Activated naive CD4-positive, alpha-beta T cell treated with anti-CD3 and anti-CD28 coated beads for 36 hours (primary cell): ENCODE data around the gene CPA1. TPM values are rescaled to one million over a fixed set of nuclear protein-coding genes. Genes with fewer than 3 reads are reported as not detected.
A peak's percentile ranks its signal among the peaks of the same experiment; 100 is the strongest.

ENCODE experiments used
- CTCF ChIA-PET: fragments of 350-600 bp; sonication (Branson Sonifier 250); formaldehyde crosslinking; loops from one replicate; lab custom pipeline; 2021; ENCODE audit warnings: antibody characterized with exemption; lab: Charles Lee
- DNase-seq: peaks from one replicate; pipeline ENCODE4 v3.0.0-alpha.2; 2020
- H3K27ac Mint-ChIP-seq: one replicate; pipeline ENCODE4 v1.8.0; 2021; ENCODE audit warnings: mild to moderate bottlenecking, mixed read lengths
- H3K27me3 Mint-ChIP-seq: one replicate; pipeline ENCODE4 v1.8.0; 2021; ENCODE audit warnings: low read depth, mixed read lengths
- H3K36me3 Mint-ChIP-seq: one replicate; pipeline ENCODE4 v1.8.0; 2021; ENCODE audit warnings: low read depth, mixed read lengths
- H3K4me1 Mint-ChIP-seq: one replicate; pipeline ENCODE4 v1.8.0; 2021; ENCODE audit warnings: low read depth, mixed read lengths
- H3K4me3 Mint-ChIP-seq: one replicate; pipeline ENCODE4 v1.8.0; 2021; ENCODE audit warnings: mild to moderate bottlenecking, moderate library complexity, mixed read lengths
- H3K9me3 Mint-ChIP-seq: one replicate; pipeline ENCODE4 v1.8.0; 2021; ENCODE audit warnings: mixed read lengths
- intact Hi-C: fragments of 100-400 bp; cut with micrococcal nuclease; formaldehyde crosslinking; loops from one replicate; pipeline ENCODE4 v1.15.1; 2023
- total RNA-seq, 2 experiments: library from RNA; stranded (reverse); gene quantifications; one replicate each; pipeline ENCODE4 v1.2.3, GENCODE V29; 2021

CPA1 gene
- total RNA-seq, 2 experiments from 2014 or later, result not detected

- CTCF ChIA-PET, result no interaction called here
- DNase-seq, result no peak
- intact Hi-C loops, result no loop called here
- Mint-ChIP-seq H3K27me3 (no peaks in the 10 kb centered on the region), H3K36me3 (peaks cover 8% of the 10 kb centered on the region), H3K4me3 (no peak overlapping the region), H3K9me3 (no peaks in the 10 kb centered on the region), H3K4me1 (peaks cover 24% of the 10 kb centered on the region), H3K27ac (no peak overlapping the region)
These were observed 29.4 kb downstream of the CPA1 start for GRCh38 chr7:130409712-130410072.

DNA sequence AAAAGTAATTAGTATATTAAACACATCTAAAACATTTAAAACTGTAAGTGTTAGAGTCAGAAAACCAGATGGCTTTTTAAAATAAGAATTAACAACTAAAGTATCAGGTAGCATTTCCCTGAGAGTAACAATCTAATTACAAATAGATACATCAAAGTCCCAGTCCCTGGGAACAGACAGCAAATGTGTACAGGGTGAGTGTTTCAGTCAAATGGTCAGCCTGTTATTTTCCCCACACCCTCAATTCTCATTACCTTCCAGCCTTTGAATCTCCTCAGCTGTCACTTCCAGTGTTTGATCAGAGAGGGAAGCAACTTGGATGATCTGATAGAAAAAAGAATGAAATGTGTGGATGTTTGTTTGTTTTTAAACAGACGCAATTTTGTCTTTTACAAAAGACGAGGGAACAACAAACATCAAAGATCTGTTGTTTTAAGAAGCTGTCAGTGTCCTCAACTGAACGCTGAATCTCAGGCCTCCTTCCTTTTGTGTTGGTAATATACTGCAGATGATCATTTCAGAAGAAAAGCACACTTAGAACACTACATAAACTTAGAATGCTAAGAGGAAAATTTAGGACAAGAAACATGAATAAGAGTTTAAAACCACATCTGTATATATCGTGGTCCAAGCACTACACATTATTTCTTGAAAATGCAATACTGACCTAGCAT, 30.7 kb downstream of the CPA1 start:
- intact Hi-C loops, result no loop called here

DNA sequence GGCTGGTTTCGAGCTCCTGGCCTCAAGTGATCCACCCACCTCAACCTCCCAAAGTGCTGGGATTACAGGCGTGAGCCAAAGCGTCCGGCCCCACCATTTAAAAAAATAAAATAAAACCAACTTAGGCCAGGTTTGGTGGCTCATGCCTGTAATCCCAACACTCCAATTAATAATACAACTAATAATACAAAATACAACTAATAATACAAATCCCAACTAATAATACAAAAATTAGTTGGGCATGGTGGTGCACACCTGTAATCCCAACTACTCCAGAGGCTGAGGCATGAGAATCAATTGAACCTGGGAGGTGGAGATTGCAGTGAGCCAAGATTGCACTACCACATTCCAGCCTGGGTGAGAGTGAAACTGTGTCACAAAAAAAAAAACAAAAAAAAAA, 32.9 kb downstream of the CPA1 start:
- CTCF ChIA-PET, result interaction anchor here (0.6 kb wide), 1 partner anchor 419 kb away, joined by 3 read pairs; no protein-coding TSS in a partner anchor
- intact Hi-C loops, result no loop called here

More for the DNA sequence above, 30.7 kb downstream of the CPA1 start:
- peaks cover 36% of the 10 kb centered on the region for H3K4me1 Mint-ChIP-seq
- no peak overlapping the region for H3K27ac Mint-ChIP-seq
- no peaks in the 10 kb centered on the region for H3K27me3 Mint-ChIP-seq
- no peaks in the 10 kb centered on the region for H3K9me3 Mint-ChIP-seq
- no peak overlapping the region for H3K4me3 Mint-ChIP-seq
- H3K36me3 Mint-ChIP-seq, result peaks cover 8% of the 10 kb centered on the region
- no peak for DNase-seq
- CTCF ChIA-PET, result interaction anchor here (0.6 kb wide), 1 partner anchor 157 kb away, joined by 3 read pairs; no protein-coding TSS in a partner anchor

DNA sequence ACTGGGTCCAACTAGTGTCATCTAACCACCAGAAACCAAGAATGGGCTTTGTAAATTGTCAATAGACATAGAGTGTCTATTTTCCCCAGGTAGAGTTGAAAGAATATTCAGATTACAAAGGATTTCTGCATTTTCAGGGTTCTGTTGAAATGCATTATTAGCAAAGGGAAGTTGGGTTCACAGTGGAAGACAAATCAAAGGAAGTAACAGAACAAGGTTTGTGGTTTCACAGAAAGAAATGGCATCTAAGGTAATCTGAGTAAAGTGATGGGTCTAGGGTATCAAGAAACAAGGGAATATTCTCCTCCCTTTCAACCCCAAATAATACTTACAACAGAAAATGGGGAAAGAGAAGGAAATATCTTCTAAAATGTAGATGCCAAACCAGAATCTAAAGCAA, 34.7 kb downstream of the CPA1 start:
- Mint-ChIP-seq H3K4me3 (no peak overlapping the region), H3K4me1 (peaks cover 72% of the 10 kb centered on the region), H3K27ac (no peak overlapping the region), H3K27me3 (no peaks in the 10 kb centered on the region), H3K9me3 (no peaks in the 10 kb centered on the region), H3K36me3 (peaks cover 3% of the 10 kb centered on the region)
- CTCF ChIA-PET, result no interaction called here
- no peak for DNase-seq
- intact Hi-C loops, result loop anchor here (2.0 kb wide), 1 partner anchor 20 kb away; no protein-coding TSS in a partner anchor

More for the DNA sequence above, 32.9 kb downstream of the CPA1 start:
- Mint-ChIP-seq H3K4me1 (peaks cover 57% of the 10 kb centered on the region), H3K9me3 (no peaks in the 10 kb centered on the region), H3K27me3 (no peaks in the 10 kb centered on the region), H3K4me3 (no peak overlapping the region), H3K36me3 (peaks cover 8% of the 10 kb centered on the region), H3K27ac (no peak overlapping the region)
- DNase-seq, result no peak

DNA sequence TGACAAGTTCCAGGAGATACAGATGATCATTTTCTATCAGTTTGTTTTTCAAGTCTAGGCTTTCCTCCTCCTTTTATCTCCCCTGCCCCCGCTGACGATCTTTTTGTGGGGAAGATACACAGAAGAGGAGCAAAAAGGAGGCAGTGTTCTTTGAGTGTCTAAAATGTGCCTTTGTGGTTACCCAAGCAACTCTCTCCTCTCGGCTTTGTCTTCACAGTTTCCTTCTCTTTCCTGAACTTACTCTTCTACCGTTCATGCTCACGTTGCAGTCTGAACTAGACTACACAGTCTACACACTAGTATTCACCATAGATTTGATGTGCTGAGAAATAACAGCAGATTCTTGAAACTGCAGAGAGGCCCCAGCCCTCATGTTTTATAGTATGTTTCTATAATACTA, 36.9 kb downstream of the CPA1 start:
- Mint-ChIP-seq H3K36me3 (no peaks in the 10 kb centered on the region), H3K27ac (peak overlapping the region; percentile 85), H3K4me3 (peak overlapping the region; percentile 56), H3K27me3 (no peaks in the 10 kb centered on the region), H3K9me3 (no peaks in the 10 kb centered on the region), H3K4me1 (peaks cover 78% of the 10 kb centered on the region)
- intact Hi-C loops, result loop anchor here (1.0 kb wide), 1 partner anchor 140 kb away; no protein-coding TSS in a partner anchor
- CTCF ChIA-PET, result interaction anchor here (0.8 to 1.6 kb wide), 3 partner anchors 14 to 341 kb away, joined by 3 to 4 read pairs (median 3); no protein-coding TSS in a partner anchor
- peak; percentile 52 for DNase-seq

DNA sequence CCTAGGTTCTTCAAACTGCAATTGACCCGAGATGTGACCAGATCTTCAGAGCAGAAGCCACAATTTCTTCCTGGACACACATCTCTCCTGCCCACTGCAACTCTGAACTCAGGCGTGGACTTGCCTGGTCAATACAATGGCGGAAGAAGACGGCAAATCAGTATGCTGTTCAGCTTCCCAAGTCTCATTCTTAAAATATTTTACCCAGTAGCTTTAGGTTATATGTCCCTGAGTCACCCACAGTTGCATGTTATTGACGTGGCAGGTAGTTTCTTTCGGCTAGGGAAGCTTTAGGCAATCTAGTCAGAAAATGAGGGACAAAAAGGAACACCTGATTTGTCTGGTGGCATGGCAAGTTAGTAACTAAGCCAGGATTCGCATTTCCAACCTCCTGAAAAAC, 38.0 kb downstream of the CPA1 start:
- CTCF ChIA-PET, result interaction anchor here (0.6 kb wide), 1 partner anchor 145 kb away, joined by 6 read pairs; no protein-coding TSS in a partner anchor
- no peaks in the 10 kb centered on the region for H3K9me3 Mint-ChIP-seq
- peak overlapping the region; percentile 85 for H3K27ac Mint-ChIP-seq
- peaks cover 82% of the 10 kb centered on the region for H3K4me1 Mint-ChIP-seq
- H3K36me3 Mint-ChIP-seq, result no peaks in the 10 kb centered on the region
- intact Hi-C loops, result no loop called here
- no peak for DNase-seq
- no peak overlapping the region for H3K4me3 Mint-ChIP-seq
- no peaks in the 10 kb centered on the region for H3K27me3 Mint-ChIP-seq

DNA sequence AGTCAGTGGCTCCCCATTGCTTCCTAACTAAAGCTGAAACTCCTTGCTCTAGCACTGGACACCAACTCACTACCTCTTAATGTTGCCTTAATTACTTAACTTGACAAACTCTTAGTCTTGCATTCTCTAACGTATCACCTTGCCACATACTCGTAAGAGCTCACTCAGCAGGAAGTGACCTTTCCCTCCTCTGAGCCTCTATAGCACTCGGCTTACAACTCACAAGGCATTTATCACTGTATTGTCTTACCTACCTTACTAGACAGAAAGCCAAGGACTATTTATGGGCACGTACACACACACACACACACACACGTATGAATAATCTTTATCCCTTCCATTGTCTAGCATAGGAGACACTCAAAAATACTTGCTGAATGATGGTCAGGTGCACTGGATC, 39.4 kb downstream of the CPA1 start:
- intact Hi-C loops, result loop anchor here (1.0 to 10.0 kb wide), 3 partner anchors 22 to 815 kb away; partner anchors contain the start of gene CEP41
- Mint-ChIP-seq H3K4me3 (peak overlapping the region; percentile 19), H3K27ac (peak overlapping the region; percentile 68), H3K4me1 (peaks cover 75% of the 10 kb centered on the region), H3K9me3 (no peaks in the 10 kb centered on the region), H3K36me3 (no peaks in the 10 kb centered on the region), H3K27me3 (no peaks in the 10 kb centered on the region)
- DNase-seq, result peak; percentile 52
- CTCF ChIA-PET, result interaction anchor here (1.0 kb wide), 1 partner anchor 348 kb away, joined by 3 read pairs; no protein-coding TSS in a partner anchor

DNA sequence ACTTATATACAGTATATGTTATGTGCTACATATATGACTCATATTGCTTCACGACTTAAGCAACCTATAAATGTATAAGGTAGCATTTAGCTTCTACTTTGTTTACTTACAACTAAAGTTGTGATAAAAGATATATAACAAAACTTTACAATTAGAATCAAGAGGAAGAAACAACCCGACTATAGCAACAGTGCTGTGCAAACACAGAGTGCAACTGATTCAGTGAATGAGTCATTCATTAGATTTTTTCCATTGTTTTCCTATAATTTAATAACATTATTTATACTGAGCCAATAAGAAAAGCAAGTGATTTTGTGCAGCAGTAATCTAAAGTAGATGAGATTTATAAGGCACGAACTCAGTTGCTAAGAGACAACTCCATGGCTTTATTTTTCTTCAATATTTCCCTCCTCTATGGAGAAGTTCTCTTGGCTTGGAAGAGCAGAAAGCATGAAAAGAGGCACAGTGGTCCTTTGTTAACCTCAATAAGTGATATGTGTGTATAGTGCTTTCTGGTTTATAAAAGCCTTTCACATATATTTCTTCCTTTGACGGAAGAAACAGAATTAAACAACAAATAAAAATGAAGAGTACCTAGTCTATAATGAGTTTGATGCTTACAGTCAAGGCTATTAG, 40.8 kb downstream of the CPA1 start:
- intact Hi-C loops, result loop anchor here (5.0 to 10.0 kb wide), 2 partner anchors 536 to 814 kb away; no protein-coding TSS in a partner anchor
- Mint-ChIP-seq H3K27me3 (no peaks in the 10 kb centered on the region), H3K4me1 (peaks cover 75% of the 10 kb centered on the region), H3K4me3 (peak overlapping the region; percentile 6), H3K27ac (no peak overlapping the region), H3K9me3 (no peaks in the 10 kb centered on the region), H3K36me3 (no peaks in the 10 kb centered on the region)
- CTCF ChIA-PET, result no interaction called here
- DNase-seq, result no peak

DNA sequence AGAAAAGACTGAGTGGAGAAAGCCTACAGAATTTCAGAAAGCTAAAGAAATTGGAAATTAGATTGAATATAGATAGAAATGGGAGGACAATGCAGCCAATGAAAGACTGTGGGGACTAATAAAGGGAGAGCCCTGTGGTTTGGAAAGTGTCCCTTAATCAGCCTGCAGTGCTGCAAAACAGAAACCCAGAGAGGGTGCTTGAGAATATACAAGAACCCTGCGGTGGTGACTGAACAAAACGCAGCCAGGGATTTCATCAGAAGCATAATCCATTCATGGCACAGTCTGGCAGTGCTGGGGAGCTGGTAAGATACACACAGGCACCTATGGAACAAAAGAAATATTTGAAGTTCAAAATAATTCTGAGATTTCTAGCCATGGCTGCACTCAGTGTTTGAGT, 41.4 kb downstream of the CPA1 start:
- Mint-ChIP-seq H3K4me3 (peak overlapping the region; percentile 23), H3K27ac (peak overlapping the region; percentile 78)

DNA sequence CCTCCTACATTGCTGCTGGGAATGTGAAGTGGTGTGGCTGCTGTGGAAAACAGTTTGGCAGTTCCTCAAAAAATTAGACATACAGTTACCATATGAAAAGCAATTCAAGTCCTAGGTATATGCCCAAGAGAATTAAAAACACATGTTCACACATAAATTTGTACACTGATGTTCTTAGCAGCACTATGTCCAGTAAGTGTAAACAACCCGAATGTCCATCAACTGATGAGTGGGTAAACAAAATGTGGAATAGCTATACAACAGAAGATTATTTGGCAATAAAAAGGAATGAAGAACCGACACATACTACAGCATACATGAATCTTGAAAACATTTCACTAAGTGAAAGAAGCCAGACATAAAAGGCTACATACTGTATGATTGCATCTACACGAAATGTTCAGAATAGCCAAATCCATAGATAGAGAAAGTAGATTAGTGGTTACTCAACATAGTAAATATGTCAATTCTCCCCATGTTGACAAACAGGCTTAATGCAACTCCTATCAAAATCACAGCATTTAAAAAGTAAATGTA, 43.3 kb downstream of the CPA1 start:
- DNase-seq, result no peak
- intact Hi-C loops, result loop anchor here (5.0 to 10.0 kb wide), 2 partner anchors 534 to 811 kb away; no protein-coding TSS in a partner anchor
- no peak overlapping the region for H3K27ac Mint-ChIP-seq
- no peaks in the 10 kb centered on the region for H3K9me3 Mint-ChIP-seq
- peaks cover 63% of the 10 kb centered on the region for H3K4me1 Mint-ChIP-seq
- no peaks in the 10 kb centered on the region for H3K27me3 Mint-ChIP-seq
- H3K36me3 Mint-ChIP-seq, result peaks cover 2% of the 10 kb centered on the region
- CTCF ChIA-PET, result interaction anchor here (0.6 to 2.0 kb wide), 2 partner anchors 14 to 18 kb away, joined by 3 to 5 read pairs; partner anchors contain the start of gene CEP41
- H3K4me3 Mint-ChIP-seq, result no peak overlapping the region

More for the DNA sequence above, 41.4 kb downstream of the CPA1 start:
- H3K4me1 Mint-ChIP-seq, result peaks cover 74% of the 10 kb centered on the region
- H3K9me3 Mint-ChIP-seq, result no peaks in the 10 kb centered on the region
- peak; percentile 65 for DNase-seq
- H3K27me3 Mint-ChIP-seq, result no peaks in the 10 kb centered on the region
- CTCF ChIA-PET, result interaction anchor here (1.0 to 1.3 kb wide), 2 partner anchors 26 to 65 kb away, joined by 3 to 4 read pairs; no protein-coding TSS in a partner anchor
- intact Hi-C loops, result loop anchor here (5.0 to 10.0 kb wide), 2 partner anchors 536 to 813 kb away; no protein-coding TSS in a partner anchor
- peaks cover under 1% of the 10 kb centered on the region for H3K36me3 Mint-ChIP-seq

DNA sequence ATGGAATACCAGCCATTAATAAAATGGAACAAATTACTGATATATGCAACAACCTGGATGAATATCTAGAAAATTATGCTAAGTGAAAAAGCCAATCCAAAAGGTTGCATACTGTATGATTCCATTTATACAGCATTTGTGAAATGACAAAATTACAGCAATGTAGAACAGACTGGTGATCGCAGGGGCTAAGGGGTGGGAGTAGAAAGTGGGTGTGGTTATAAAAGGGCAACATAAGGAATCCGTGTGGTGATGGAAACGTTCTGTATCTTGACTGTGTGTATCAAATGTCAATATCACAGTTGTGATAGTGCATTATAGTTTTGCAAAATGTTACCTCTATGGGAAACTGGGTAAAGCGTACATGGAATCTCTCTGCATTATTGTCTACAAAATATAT, 45.5 kb downstream of the CPA1 start:
- intact Hi-C loops, result loop anchor here (10.0 kb wide), 1 partner anchor 809 kb away; no protein-coding TSS in a partner anchor
- no peak overlapping the region for H3K27ac Mint-ChIP-seq
- CTCF ChIA-PET, result no interaction called here
- H3K9me3 Mint-ChIP-seq, result no peaks in the 10 kb centered on the region
- no peak overlapping the region for H3K4me3 Mint-ChIP-seq
- H3K27me3 Mint-ChIP-seq, result no peaks in the 10 kb centered on the region
- DNase-seq, result no peak
- peaks cover 48% of the 10 kb centered on the region for H3K4me1 Mint-ChIP-seq
- peaks cover 5% of the 10 kb centered on the region for H3K36me3 Mint-ChIP-seq

- no peak overlapping the region for H3K27ac Mint-ChIP-seq
These were observed 46.3 kb downstream of the CPA1 start for GRCh38 chr7:130426564-130426963.

More at GRCh38 chr7:130426564-130426963, 46.3 kb downstream of the CPA1 start:
- no peaks in the 10 kb centered on the region for H3K27me3 Mint-ChIP-seq
- intact Hi-C loops, result loop anchor here (10.0 kb wide), 1 partner anchor 808 kb away; no protein-coding TSS in a partner anchor
- no peak for DNase-seq
- H3K4me1 Mint-ChIP-seq, result peaks cover 43% of the 10 kb centered on the region
- H3K36me3 Mint-ChIP-seq, result peaks cover 5% of the 10 kb centered on the region
- CTCF ChIA-PET, result no interaction called here
- no peaks in the 10 kb centered on the region for H3K9me3 Mint-ChIP-seq
- H3K4me3 Mint-ChIP-seq, result no peak overlapping the region
